ENCODE results near the gene PRDM15. TPM values are rescaled to one million over a fixed set of nuclear protein-coding genes. Genes with fewer than 3 reads are reported as not detected.

PRDM15 gene
- total and polyA plus RNA-seq, 2 donors (not counting 3 experiments of a cell fraction or from before 2014, with no cell fraction given) = 11.8 to 12.9 TPM

- dilution Hi-C loops (cut with MboI; ENCODE audit: extremely low pct_ligation_motif_present, low sequenced_read_pairs) (no loop called here), intact Hi-C loops (cut with micrococcal nuclease) (no loop called here)
- H4K20me1 ChIP-seq (replicated peaks; ENCODE audit: control insufficient read depth, extremely low read depth, insufficient read depth, low read length) = no peaks in the 10 kb centered on the region
- TF ChIP-seq JUN (IDR thresholded peaks at IDR 0.05; ENCODE audit: borderline replicate concordance, insufficient read depth, insufficient read length, low read depth) (no peak), EZH2 (IDR thresholded peaks at IDR 0.05; ENCODE audit: borderline replicate concordance, low read depth, low read length, severe bottlenecking) (no peak), MYC (IDR thresholded peaks at IDR 0.05; ENCODE audit: low read depth, low read length) (no peak), FOS (IDR thresholded peaks at IDR 0.05; ENCODE audit: borderline replicate concordance, insufficient read depth, low read length) (no peak), POLR2A (IDR thresholded peaks at IDR 0.05; ENCODE audit: low read depth, low read length) (no peak), CTCF (IDR thresholded peaks at IDR 0.05; ENCODE audit: extremely low read depth in 1 of 2, insufficient read depth in 1 of 2, low read depth in 1 of 2, low read length in 2 of 2) (no peak), GATA2 (IDR thresholded peaks at IDR 0.05; ENCODE audit: insufficient read depth, insufficient read length, low read depth, low read length) (no peak)
- H3K79me2 ChIP-seq (ENCODE audit: control insufficient read depth, insufficient read depth, low read length) = no peaks in the 10 kb centered on the region
- H2AFZ ChIP-seq (ENCODE audit: low read depth, low read length) = no peak overlapping the region
- H3K9ac ChIP-seq (replicated peaks; ENCODE audit: extremely low read depth, insufficient read depth, low read length) = no peak overlapping the region
- no peaks in the 10 kb centered on the region for H3K9me1 ChIP-seq (replicated peaks; ENCODE audit: control insufficient read depth, extremely low read depth, insufficient read depth, low read length)
- H3K4me1 ChIP-seq (ENCODE audit: control insufficient read depth, extremely low read depth, insufficient read depth, low read length) = no peaks in the 10 kb centered on the region
- BruUV-seq (replicated peaks) = no TSS peak
- H3K4me3 ChIP-seq (replicated peaks in 1 of 3; ENCODE audit: insufficient read depth in 1 of 3, low read depth in 1 of 3, low read length in 3 of 3) = no peak overlapping the region
- no peak overlapping the region for H3K4me2 ChIP-seq (ENCODE audit: insufficient read depth, low read length)
- FAIRE-seq (no peak), DNase-seq (ENCODE audit: low read depth, low spot score) (no peak)
- no peak overlapping the region for H3K27ac ChIP-seq (ENCODE audit: insufficient read depth, low read depth, low read length)
- peaks cover 1 to 5% of the 10 kb centered on the region in 2 experiments for H3K27me3 ChIP-seq (ENCODE audit: control insufficient read depth in 2 of 2, insufficient read depth in 2 of 2, low read length in 2 of 2)
- H3K9me3 ChIP-seq (replicated peaks; ENCODE audit: control insufficient read depth, insufficient read depth, low read length) = no peaks in the 10 kb centered on the region
- CTCF ChIA-PET = interaction anchor here (2.2 kb wide), 1 partner anchor 17 kb away, joined by 7 read pairs; no protein-coding TSS in a partner anchor
- POLR2A ChIA-PET = no interaction called here
- H3K36me3 ChIP-seq (ENCODE audit: control insufficient read depth in 2 of 2, extremely low read depth in 1 of 2, insufficient read depth in 2 of 2, low read length in 2 of 2) = no peaks in the 10 kb centered on the region
Observed at GRCh38 chr21:41751611-41752011, 127.5 kb downstream of the PRDM15 start.
